Liver (tissue), 9 donors: ENCODE measurements around the gene DNAL4. TPM values are rescaled to one million over a fixed set of nuclear protein-coding genes. Genes with fewer than 3 reads are reported as not detected.

ENCODE experiments used
- DNase-seq: peaks from one replicate; pipeline ENCODE4 v3.0.0-alpha.2; 2017; ENCODE audit warnings: low spot score
- H3K27ac ChIP-seq, 2 donors: one replicate each; pipeline ENCODE4 v1.7.0; 2013; ENCODE audit warnings: inconsistent platforms in 2 of 2, low read length in 2 of 2, control low read depth in 1 of 2, low read depth in 1 of 2, mild to moderate bottlenecking in 1 of 2
- H3K27me3 ChIP-seq, 4 donors: one replicate each; pipeline versions ENCODE4 v1.6.1 to v1.7.0; 2013; ENCODE audit warnings: low read length in 3 of 4, inconsistent platforms in 1 of 4, mild to moderate bottlenecking in 1 of 4, moderate library complexity in 1 of 4; ENCODE audit not compliant: control insufficient read depth in 4 of 4, insufficient read depth in 4 of 4
- H3K36me3 ChIP-seq, 4 donors: one replicate each; pipeline versions ENCODE4 v1.6.1 to v1.7.0; 2013; ENCODE audit warnings: low read length in 3 of 4, mild to moderate bottlenecking in 3 of 4, low read depth in 1 of 4, moderate library complexity in 1 of 4; ENCODE audit not compliant: control insufficient read depth in 4 of 4, insufficient read depth in 3 of 4
- H3K4me1 ChIP-seq, 4 donors: one replicate each; pipeline versions ENCODE4 v1.6.1 to v1.7.0; 2013; ENCODE audit warnings: low read length in 3 of 4, mild to moderate bottlenecking in 3 of 4, moderate library complexity in 1 of 4; ENCODE audit not compliant: control insufficient read depth in 4 of 4, insufficient read depth in 4 of 4
- H3K4me3 ChIP-seq, 3 donors: one replicate each; pipeline versions ENCODE4 v1.6.1 to v1.7.0; 2013; ENCODE audit warnings: low read length in 3 of 3, control low read depth in 1 of 3, low read depth in 1 of 3, mild to moderate bottlenecking in 1 of 3
- H3K9ac ChIP-seq, 2 donors: one replicate each; pipeline ENCODE4 v1.7.0; 2013; ENCODE audit warnings: low read length in 2 of 2, mild to moderate bottlenecking in 2 of 2, moderate library complexity in 2 of 2, control low read depth in 1 of 2, low read depth in 1 of 2
- H3K9me3 ChIP-seq, 4 donors: one replicate each; pipeline versions ENCODE4 v1.6.1 to v1.7.0; 2013; ENCODE audit warnings: low read length in 3 of 4; ENCODE audit not compliant: control insufficient read depth in 4 of 4
- EGR1 ChIP-seq, 2 donors: IDR thresholded peaks; 2 replicates each; pipeline ENCODE4 v1.6.1; 2016 to 2018; ENCODE audit warnings: antibody characterized with exemption in 2 of 2, low read depth in 2 of 2
- FOXA1 ChIP-seq: IDR thresholded peaks from 2 replicates; pipeline ENCODE4 v1.6.1; 2016; ENCODE audit warnings: antibody characterized with exemption
- FOXA2 ChIP-seq: IDR thresholded peaks from 2 replicates; pipeline ENCODE4 v1.6.1; 2016; ENCODE audit warnings: antibody characterized with exemption
- GABPA ChIP-seq, 2 donors: IDR thresholded peaks in 1 of 2; conservative IDR thresholded peaks in 1 of 2; 2 replicates each; pipeline ENCODE4 v1.6.1; 2016; ENCODE audit warnings: antibody characterized with exemption in 2 of 2, mild to moderate bottlenecking in 1 of 2, moderate library complexity in 1 of 2
- HNF4A ChIP-seq, 2 donors: conservative IDR thresholded peaks; 2 replicates each; pipeline ENCODE4 v1.6.1; 2016; ENCODE audit warnings: antibody characterized with exemption in 2 of 2, mild to moderate bottlenecking in 2 of 2
- HNF4G ChIP-seq: IDR thresholded peaks from 2 replicates; pipeline ENCODE4 v1.6.1; 2016; ENCODE audit warnings: antibody characterized with exemption
- JUND ChIP-seq, 2 donors: IDR thresholded peaks; 2 replicates each; pipeline ENCODE4 v1.6.1; 2016; ENCODE audit warnings: antibody characterized with exemption in 2 of 2
- NR2F2 ChIP-seq: IDR thresholded peaks from 2 replicates; pipeline ENCODE4 v1.6.1; 2016; ENCODE audit warnings: antibody characterized with exemption
- RAD21 ChIP-seq, 2 donors: IDR thresholded peaks; 2 replicates each; pipeline ENCODE4 v1.6.1; 2016; ENCODE audit warnings: antibody characterized with exemption in 2 of 2, mild to moderate bottlenecking in 2 of 2
- SP1 ChIP-seq: IDR thresholded peaks from 2 replicates; pipeline ENCODE4 v1.6.1; 2018; ENCODE audit warnings: antibody characterized with exemption, mild to moderate bottlenecking
- TAF1 ChIP-seq: conservative IDR thresholded peaks from 2 replicates; pipeline ENCODE4 v1.6.1; 2016; ENCODE audit warnings: antibody characterized with exemption, mild to moderate bottlenecking
- YY1 ChIP-seq: IDR thresholded peaks from 2 replicates; pipeline ENCODE4 v1.6.1; 2016; ENCODE audit warnings: antibody characterized with exemption, mild to moderate bottlenecking
- WGBS: extraction: QIAGEN DNeasy Blood & Tissue Kit; methylation state at CpG from one replicate; pipeline ENCODE4 v1.1.7; 2013; 5-methylcytosine and 5-hydroxymethylcytosine counted together
- polyA plus RNA-seq, 2 donors: library from polyadenylated mRNA; stranded (reverse) in 1 of 2; unstranded in 1 of 2; fragments of 200-250 nt in 1 of 2; fragments of >200 nt in 1 of 2; fragmentation: Nextera tagmentation in 1 of 2; extraction: Ambion mirVana in 1 of 2; gene quantifications; one replicate each; pipeline versions ENCODE4 v1.2.1 to v1.2.3, GENCODE V29; 2013 to 2015
- total RNA-seq, 2 donors: library from RNA; depleted of rRNA; stranded (reverse); fragments of >200 nt; gene quantifications; one replicate each; pipeline ENCODE4 v1.2.3, GENCODE V29; 2014
- TF ChIP-seq, protein P1 (sequence below): IDR thresholded peaks from 2 replicates; pipeline ENCODE4 v1.6.1; 2016; ENCODE audit warnings: antibody characterized with exemption
- TF ChIP-seq, protein P2 (sequence below): fragments of 150-350 bp; IDR thresholded peaks from 2 replicates; pipeline ENCODE4 v1.5.1; 2017; ENCODE audit warnings: improper control_type of control experiment, low read depth, low read length; ENCODE audit not compliant: missing input control
- TF ChIP-seq, protein P3 (sequence below): IDR thresholded peaks from 2 replicates; pipeline ENCODE4 v1.6.1; 2016; ENCODE audit warnings: antibody characterized with exemption
- TF ChIP-seq, protein P4 (sequence below): IDR thresholded peaks from 2 replicates; pipeline ENCODE4 v1.6.1; 2016; ENCODE audit warnings: antibody characterized with exemption, mild to moderate bottlenecking
- TF ChIP-seq, protein P5 (sequence below): IDR thresholded peaks from 2 replicates; pipeline ENCODE4 v1.6.1; 2016; ENCODE audit warnings: antibody characterized with exemption
- donor health status: healthy.
- donor health status: healthy.
- donor health status: healthy.
- donor health status: healthy.
- donor health status: healthy.

Gene DNAL4
- total and polyA plus RNA-seq, 4 donors: 4.0 to 5.6 (median 4.9) TPM

DNA sequence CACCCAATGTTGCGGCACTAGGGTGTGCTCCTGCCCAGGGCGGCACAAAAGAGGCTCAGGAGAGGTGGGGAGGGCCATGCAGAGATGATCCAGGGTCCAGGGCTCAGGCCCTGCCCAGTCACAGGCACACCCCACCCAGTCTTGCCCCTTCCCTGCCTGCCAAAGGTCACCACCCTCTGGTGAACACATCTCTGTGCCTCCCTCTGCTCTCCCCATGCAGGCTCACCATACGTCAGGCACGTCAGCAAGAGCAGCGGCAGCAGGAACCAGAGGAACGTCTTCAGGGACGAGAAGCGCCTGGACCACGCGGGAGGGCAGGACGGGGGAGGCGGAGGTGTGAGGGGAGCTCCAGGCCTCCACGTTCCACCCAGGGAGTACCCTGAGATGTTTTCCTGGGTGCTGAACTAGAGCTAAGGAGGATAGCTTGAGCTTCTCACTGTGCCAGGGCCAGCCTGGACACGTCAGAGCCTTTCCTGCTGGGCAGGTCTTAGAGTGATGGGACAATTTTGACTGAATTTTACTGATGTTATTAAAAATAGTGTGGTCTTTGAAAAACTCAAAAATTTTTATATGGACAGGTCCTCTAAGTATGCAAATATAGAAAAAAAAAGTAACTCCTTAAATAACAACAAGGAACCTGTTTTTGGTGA is 45.3 kb downstream of the DNAL4 start:
- H3K9me3 ChIP-seq: no peaks in the 10 kb centered on the region
- peak overlapping the region in 1 of 2 donors; percentile 36 for H3K27ac ChIP-seq
- H3K9ac ChIP-seq: no peak overlapping the region
- H3K36me3 ChIP-seq: peaks cover 20 to 69% (median 52%) of the 10 kb centered on the region in 4 donors
- no peak for DNase-seq
- H3K27me3 ChIP-seq: no peaks in the 10 kb centered on the region
- WGBS: 87% methylated on average over 14 of the region's 14 CpGs
- H3K4me1 ChIP-seq: peaks cover 7 to 43% (median 15%) of the 10 kb centered on the region in 4 donors
- no peak overlapping the region for H3K4me3 ChIP-seq
- TF ChIP-seq JUND (IDR thresholded peaks at IDR 0.05): no peak
- peak; percentile 1 for TF ChIP-seq NR2F2
- no peak for TF ChIP-seq FOXA1
- TF ChIP-seq, protein P1, sequence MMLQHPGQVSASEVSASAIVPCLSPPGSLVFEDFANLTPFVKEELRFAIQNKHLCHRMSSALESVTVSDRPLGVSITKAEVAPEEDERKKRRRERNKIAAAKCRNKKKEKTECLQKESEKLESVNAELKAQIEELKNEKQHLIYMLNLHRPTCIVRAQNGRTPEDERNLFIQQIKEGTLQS: no peak
- no peak for TF ChIP-seq HNF4A (conservative IDR thresholded peaks at IDR 0.05)

DNA sequence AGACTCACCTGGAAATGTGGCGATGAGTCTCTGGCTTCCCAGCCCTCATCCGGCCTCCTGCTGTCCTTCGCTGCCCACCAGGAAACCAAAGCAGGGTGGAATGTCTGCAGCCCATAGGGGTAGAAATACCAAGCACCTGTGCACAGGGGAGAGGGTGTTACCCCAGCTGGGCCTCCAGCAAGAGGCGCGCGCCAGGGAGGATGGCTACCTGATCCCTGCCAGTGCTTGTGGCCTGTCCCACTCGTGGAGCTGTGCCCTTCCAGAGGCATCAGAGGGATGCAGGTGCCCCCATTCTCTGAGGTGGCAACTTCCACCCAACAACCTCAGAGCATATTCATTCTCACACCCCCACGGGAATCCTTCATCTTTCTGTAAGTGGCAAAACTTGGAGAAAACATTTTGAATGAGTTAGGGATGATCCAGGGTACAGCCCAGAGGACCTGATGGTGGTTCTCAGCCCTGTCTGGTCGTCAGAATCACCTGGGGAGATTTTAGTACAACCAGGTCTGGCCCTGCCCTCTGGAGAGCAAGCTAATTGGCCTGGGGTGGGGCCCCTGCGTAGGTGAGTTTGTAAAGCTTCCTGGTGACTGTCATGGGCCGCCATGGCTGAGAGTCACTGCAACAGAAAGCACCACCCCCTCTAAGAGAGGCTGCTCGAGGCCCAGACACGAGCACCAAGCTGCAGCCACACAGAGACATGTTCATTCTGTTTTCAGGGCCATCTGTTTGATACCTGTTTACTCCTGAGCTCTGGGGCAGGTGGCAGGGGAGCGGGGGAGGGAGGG is 48.1 kb downstream of the DNAL4 start:
- Histone ChIP-seq H3K9ac (no peak overlapping the region), H3K27ac (no peak overlapping the region), H3K36me3 (peaks cover 17 to 83% (median 63%) of the 10 kb centered on the region in 4 donors), H3K27me3 (no peaks in the 10 kb centered on the region), H3K9me3 (no peaks in the 10 kb centered on the region), H3K4me3 (no peak overlapping the region), H3K4me1 (peaks cover 5 to 20% (median 9%) of the 10 kb centered on the region in 4 donors)
- WGBS: 91% methylated on average over 14 of the region's 14 CpGs
- TF ChIP-seq SP1: no peak
- no peak for TF ChIP-seq JUND (IDR thresholded peaks at IDR 0.05)
- TF ChIP-seq, protein P2, sequence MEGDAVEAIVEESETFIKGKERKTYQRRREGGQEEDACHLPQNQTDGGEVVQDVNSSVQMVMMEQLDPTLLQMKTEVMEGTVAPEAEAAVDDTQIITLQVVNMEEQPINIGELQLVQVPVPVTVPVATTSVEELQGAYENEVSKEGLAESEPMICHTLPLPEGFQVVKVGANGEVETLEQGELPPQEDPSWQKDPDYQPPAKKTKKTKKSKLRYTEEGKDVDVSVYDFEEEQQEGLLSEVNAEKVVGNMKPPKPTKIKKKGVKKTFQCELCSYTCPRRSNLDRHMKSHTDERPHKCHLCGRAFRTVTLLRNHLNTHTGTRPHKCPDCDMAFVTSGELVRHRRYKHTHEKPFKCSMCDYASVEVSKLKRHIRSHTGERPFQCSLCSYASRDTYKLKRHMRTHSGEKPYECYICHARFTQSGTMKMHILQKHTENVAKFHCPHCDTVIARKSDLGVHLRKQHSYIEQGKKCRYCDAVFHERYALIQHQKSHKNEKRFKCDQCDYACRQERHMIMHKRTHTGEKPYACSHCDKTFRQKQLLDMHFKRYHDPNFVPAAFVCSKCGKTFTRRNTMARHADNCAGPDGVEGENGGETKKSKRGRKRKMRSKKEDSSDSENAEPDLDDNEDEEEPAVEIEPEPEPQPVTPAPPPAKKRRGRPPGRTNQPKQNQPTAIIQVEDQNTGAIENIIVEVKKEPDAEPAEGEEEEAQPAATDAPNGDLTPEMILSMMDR: no peak
- no peak for TF ChIP-seq EGR1 (IDR thresholded peaks at IDR 0.05; ENCODE audit: low read depth in 2 of 2)
- DNase-seq: no peak

DNA sequence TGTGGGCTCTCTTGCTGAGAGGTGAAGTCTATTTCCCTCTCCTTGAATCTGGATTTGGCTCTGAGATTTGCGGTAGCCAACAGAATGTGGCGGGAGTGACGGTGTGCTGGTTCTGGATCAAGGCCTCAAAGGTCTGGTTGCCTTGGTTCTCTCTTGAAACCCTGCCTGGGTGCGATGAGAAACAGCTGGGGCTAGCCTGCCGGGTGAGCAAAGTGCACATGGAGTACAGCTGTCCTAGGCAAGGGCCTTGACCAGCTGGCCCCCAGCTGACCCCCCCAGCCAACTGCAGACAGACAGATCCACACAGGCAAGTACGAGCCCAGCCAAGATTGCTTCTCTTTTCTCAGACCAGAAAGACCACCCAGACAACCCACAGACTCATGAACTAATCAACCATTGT is 49.0 kb downstream of the DNAL4 start:
- no peak for DNase-seq
- 41% methylated on average over 6 of the region's 6 CpGs for WGBS
- H3K9ac ChIP-seq: no peak overlapping the region
- no peaks in the 10 kb centered on the region for H3K27me3 ChIP-seq
- H3K4me3 ChIP-seq: no peak overlapping the region
- H3K36me3 ChIP-seq: peaks cover 22 to 83% (median 64%) of the 10 kb centered on the region in 4 donors
- H3K4me1 ChIP-seq: peaks cover 5 to 19% (median 9%) of the 10 kb centered on the region in 4 donors
- H3K9me3 ChIP-seq: no peaks in the 10 kb centered on the region
- H3K27ac ChIP-seq: no peak overlapping the region
- TF ChIP-seq HNF4G (no peak), SP1 (peak; percentile 77), GABPA (IDR thresholded peaks at IDR 0.05 in 1 of 2, conservative IDR thresholded peaks at IDR 0.05 in 1 of 2) (no peak), JUND (IDR thresholded peaks at IDR 0.05) (no peak), RAD21 (IDR thresholded peaks at IDR 0.05) (peak in 1 of 2 donors; percentile 30), FOXA2 (no peak), EGR1 (IDR thresholded peaks at IDR 0.05; ENCODE audit: low read depth in 2 of 2) (no peak), FOXA1 (no peak), NR2F2 (no peak), HNF4A (conservative IDR thresholded peaks at IDR 0.05) (peak; percentile 67 to 79), TAF1 (no peak), YY1 (no peak)
- TF ChIP-seq, protein P3, sequence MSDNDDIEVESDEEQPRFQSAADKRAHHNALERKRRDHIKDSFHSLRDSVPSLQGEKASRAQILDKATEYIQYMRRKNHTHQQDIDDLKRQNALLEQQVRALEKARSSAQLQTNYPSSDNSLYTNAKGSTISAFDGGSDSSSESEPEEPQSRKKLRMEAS: no peak
- TF ChIP-seq, protein P4, sequence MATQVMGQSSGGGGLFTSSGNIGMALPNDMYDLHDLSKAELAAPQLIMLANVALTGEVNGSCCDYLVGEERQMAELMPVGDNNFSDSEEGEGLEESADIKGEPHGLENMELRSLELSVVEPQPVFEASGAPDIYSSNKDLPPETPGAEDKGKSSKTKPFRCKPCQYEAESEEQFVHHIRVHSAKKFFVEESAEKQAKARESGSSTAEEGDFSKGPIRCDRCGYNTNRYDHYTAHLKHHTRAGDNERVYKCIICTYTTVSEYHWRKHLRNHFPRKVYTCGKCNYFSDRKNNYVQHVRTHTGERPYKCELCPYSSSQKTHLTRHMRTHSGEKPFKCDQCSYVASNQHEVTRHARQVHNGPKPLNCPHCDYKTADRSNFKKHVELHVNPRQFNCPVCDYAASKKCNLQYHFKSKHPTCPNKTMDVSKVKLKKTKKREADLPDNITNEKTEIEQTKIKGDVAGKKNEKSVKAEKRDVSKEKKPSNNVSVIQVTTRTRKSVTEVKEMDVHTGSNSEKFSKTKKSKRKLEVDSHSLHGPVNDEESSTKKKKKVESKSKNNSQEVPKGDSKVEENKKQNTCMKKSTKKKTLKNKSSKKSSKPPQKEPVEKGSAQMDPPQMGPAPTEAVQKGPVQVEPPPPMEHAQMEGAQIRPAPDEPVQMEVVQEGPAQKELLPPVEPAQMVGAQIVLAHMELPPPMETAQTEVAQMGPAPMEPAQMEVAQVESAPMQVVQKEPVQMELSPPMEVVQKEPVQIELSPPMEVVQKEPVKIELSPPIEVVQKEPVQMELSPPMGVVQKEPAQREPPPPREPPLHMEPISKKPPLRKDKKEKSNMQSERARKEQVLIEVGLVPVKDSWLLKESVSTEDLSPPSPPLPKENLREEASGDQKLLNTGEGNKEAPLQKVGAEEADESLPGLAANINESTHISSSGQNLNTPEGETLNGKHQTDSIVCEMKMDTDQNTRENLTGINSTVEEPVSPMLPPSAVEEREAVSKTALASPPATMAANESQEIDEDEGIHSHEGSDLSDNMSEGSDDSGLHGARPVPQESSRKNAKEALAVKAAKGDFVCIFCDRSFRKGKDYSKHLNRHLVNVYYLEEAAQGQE: no peak
- TF ChIP-seq, protein P5, sequence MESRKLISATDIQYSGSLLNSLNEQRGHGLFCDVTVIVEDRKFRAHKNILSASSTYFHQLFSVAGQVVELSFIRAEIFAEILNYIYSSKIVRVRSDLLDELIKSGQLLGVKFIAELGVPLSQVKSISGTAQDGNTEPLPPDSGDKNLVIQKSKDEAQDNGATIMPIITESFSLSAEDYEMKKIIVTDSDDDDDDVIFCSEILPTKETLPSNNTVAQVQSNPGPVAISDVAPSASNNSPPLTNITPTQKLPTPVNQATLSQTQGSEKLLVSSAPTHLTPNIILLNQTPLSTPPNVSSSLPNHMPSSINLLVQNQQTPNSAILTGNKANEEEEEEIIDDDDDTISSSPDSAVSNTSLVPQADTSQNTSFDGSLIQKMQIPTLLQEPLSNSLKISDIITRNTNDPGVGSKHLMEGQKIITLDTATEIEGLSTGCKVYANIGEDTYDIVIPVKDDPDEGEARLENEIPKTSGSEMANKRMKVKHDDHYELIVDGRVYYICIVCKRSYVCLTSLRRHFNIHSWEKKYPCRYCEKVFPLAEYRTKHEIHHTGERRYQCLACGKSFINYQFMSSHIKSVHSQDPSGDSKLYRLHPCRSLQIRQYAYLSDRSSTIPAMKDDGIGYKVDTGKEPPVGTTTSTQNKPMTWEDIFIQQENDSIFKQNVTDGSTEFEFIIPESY: no peak
